H54 (cell line): Measurements from ENCODE around the gene AQR.
A peak's percentile ranks its signal among the peaks of the same experiment; 100 is the strongest.

Source experiments
- DNase-seq: peaks from one replicate; pipeline ENCODE4 v3.0.0; 2011; ENCODE audit warnings: low spot score, mixed read lengths; ENCODE audit not compliant: insufficient read length
- FAIRE-seq: peaks from 3 replicates; lab custom pipeline; 2011; peaks lifted over from hg19 to GRCh38; lab: Jason Lieb, UNC
- POLR2A ChIP-seq: IDR thresholded peaks from 2 replicates; pipeline ENCODE4 v1.6.1; 2011; ENCODE audit warnings: low read depth, mild to moderate bottlenecking, low read length

The AQR gene

GRCh38 chr15:34969340-34970097, at the start of gene AQR:
Gene AQR (minus strand): TSS chr15:34969742. CDS start chr15:34969613, 129 bp downstream.
- TF ChIP-seq POLR2A: peak; percentile 76
- peak; percentile 91 for DNase-seq
- peak; percentile 99 for FAIRE-seq

- FAIRE-seq (no peak), DNase-seq (no peak)
- no peak for TF ChIP-seq POLR2A
Measured at GRCh38 chr15:35014241-35014640, 44.7 kb upstream of the AQR start.

GRCh38 chr15:35013370-35013769, 43.8 kb upstream of the AQR start:
- DNase-seq (no peak), FAIRE-seq (no peak)
- TF ChIP-seq POLR2A: no peak

- FAIRE-seq (no peak), DNase-seq (no peak)
- TF ChIP-seq POLR2A: no peak
Measured at GRCh38 chr15:35007397-35007796, 37.9 kb upstream of the AQR start.

- DNase-seq (no peak), FAIRE-seq (no peak)
- TF ChIP-seq POLR2A: no peak
Measured at GRCh38 chr15:35005933-35006332, 36.4 kb upstream of the AQR start.

GRCh38 chr15:35003928-35004327, 34.4 kb upstream of the AQR start:
- DNase-seq (no peak), FAIRE-seq (no peak)
- no peak for TF ChIP-seq POLR2A

GRCh38 chr15:35000511-35000910, 31.0 kb upstream of the AQR start:
- DNase-seq (peak; percentile 77), FAIRE-seq (peak; percentile 94)
- TF ChIP-seq POLR2A: no peak

- FAIRE-seq (no peak), DNase-seq (no peak)
- no peak for TF ChIP-seq POLR2A
Measured at GRCh38 chr15:34999906-35000305, 30.4 kb upstream of the AQR start.

GRCh38 chr15:34994925-34995324, 25.4 kb upstream of the AQR start:
- no peak for TF ChIP-seq POLR2A
- no peak for DNase-seq
- FAIRE-seq: no peak

GRCh38 chr15:34993877-34994276, 24.3 kb upstream of the AQR start:
- FAIRE-seq (no peak), DNase-seq (no peak)
- no peak for TF ChIP-seq POLR2A

- DNase-seq: no peak
- no peak for TF ChIP-seq POLR2A
- FAIRE-seq: peak; percentile 43
Measured at GRCh38 chr15:34993412-34993811, 23.9 kb upstream of the AQR start.

GRCh38 chr15:34988027-34988902, 18.7 kb upstream of the AQR start, which contains the start of gene ZNF770:
Gene ZNF770 (minus strand): TSS chr15:34988287. CDS start chr15:34983434, 4,853 bp downstream.
- peak; percentile 94 for TF ChIP-seq POLR2A
- DNase-seq (peak; percentile 54), FAIRE-seq (peak; percentile 36)

- DNase-seq (no peak), FAIRE-seq (no peak)
- TF ChIP-seq POLR2A: no peak
Measured at GRCh38 chr15:34987609-34988026, 18.1 kb upstream of the AQR start.
